ENCODE data around the gene SSR4.

- TF ChIP-seq CTCF (conservative IDR thresholded peaks at IDR 0.05; ENCODE audit: low read depth, low read length): no peak
- TF ChIP-seq EZH2 (IDR thresholded peaks at IDR 0.05; ENCODE audit: low read length, unreplicated experiment): no peak
- no peak for TF ChIP-seq EZH2phosphoT487 (IDR thresholded peaks at IDR 0.05; ENCODE audit: borderline replicate concordance, low read length)
Measured at GRCh38 chrX:153776120-153776599, 18.3 kb upstream of the SSR4 start.
